GM23338 (cell line): ENCODE measurements around the gene KRTAP4-16.
"Not testable (repeated sequence)": the region's sequence is repeated elsewhere in the genome, so short reads cannot be mapped to it uniquely, and the experiment has no call there.

Experiments used
- CREB1 ChIP-seq: fragments of 250-450 bp; sonication (Bioruptor Pico); IDR thresholded peaks from 2 replicates; pipeline ENCODE4 v1.5.0; 2020; ENCODE audit warnings: low read depth, mild to moderate bottlenecking, moderate library complexity
- CTCF ChIP-seq, 2 experiments: fragments of 200-600 bp in 1 of 2; sonication (generic) in 1 of 2; conservative IDR thresholded peaks; 2 replicates each; pipeline versions ENCODE4 v1.5.1 to v1.6.1; 2016 to 2017; ENCODE audit warnings: antibody characterized with exemption in 2 of 2, low read depth in 2 of 2, mild to moderate bottlenecking in 2 of 2, moderate library complexity in 1 of 2
- ETS1 ChIP-seq: IDR thresholded peaks from 2 replicates; pipeline ENCODE4 v1.6.1; 2016; ENCODE audit warnings: antibody characterized with exemption
- EZH2 ChIP-seq: fragments of 200-600 bp; sonication (generic); IDR thresholded peaks from one replicate; pipeline ENCODE4 v1.8.0; 2017; ENCODE audit warnings: antibody characterized with exemption, mild to moderate bottlenecking, low read depth; ENCODE audit not compliant: unreplicated experiment
- EZH2phosphoT487 ChIP-seq: fragments of 200-600 bp; sonication (generic); IDR thresholded peaks from one replicate; pipeline ENCODE4 v1.8.1; 2018; ENCODE audit warnings: antibody characterized with exemption; ENCODE audit not compliant: unreplicated experiment
- JUNB ChIP-seq: IDR thresholded peaks from one replicate; pipeline ENCODE4 v1.6.1; 2016; ENCODE audit warnings: antibody characterized with exemption; ENCODE audit not compliant: unreplicated experiment
- POLR2AphosphoS5 ChIP-seq: IDR thresholded peaks from 2 replicates; pipeline ENCODE4 v1.6.1; 2016; ENCODE audit warnings: antibody characterized with exemption, low read depth
- REST ChIP-seq: IDR thresholded peaks from one replicate; pipeline ENCODE4 v1.6.1; 2018; ENCODE audit warnings: antibody characterized with exemption; ENCODE audit not compliant: unreplicated experiment
- STAT1 ChIP-seq: IDR thresholded peaks from one replicate; pipeline ENCODE4 v1.6.1; 2016; ENCODE audit warnings: antibody characterized with exemption; ENCODE audit not compliant: unreplicated experiment
- ZNF462 ChIP-seq: fragments of 250-450 bp; sonication (Bioruptor Pico); IDR thresholded peaks from 2 replicates; pipeline ENCODE4 v1.5.0; 2020; ENCODE audit warnings: mild to moderate bottlenecking, moderate library complexity

- not testable (repeated sequence) for TF ChIP-seq CTCF (conservative IDR thresholded peaks at IDR 0.05; ENCODE audit: low read depth in 2 of 2); JUNB; EZH2; REST; POLR2AphosphoS5; EZH2phosphoT487; CREB1 (CRISPR knock-in tag); ZNF462 (CRISPR knock-in tag); STAT1; ETS1
Observed at GRCh38 chr17:41054556-41054955, 47.5 kb downstream of the KRTAP4-16 start.
